Measurements from ENCODE around the gene NOL4L. TPM values are rescaled to one million over a fixed set of nuclear protein-coding genes. Genes with fewer than 3 reads are reported as not detected.

Gene NOL4L
- total RNA-seq, 1 experiment from 2014 or later, result 31.7 TPM

- Histone ChIP-seq H3K79me1 (ENCODE audit: insufficient read depth, low read depth, low read length, poor library complexity, severe bottlenecking) (no peaks in the 10 kb centered on the region), H3K27me3 (ENCODE audit: insufficient read depth, low read length) (no peaks in the 10 kb centered on the region), H2BK120ac (ENCODE audit: low read depth, low read length, poor library complexity, severe bottlenecking) (no peak overlapping the region), H3K23ac (ENCODE audit: insufficient read length, low read depth, low read length) (no peak overlapping the region), H3K9ac (ENCODE audit: extremely low read depth, insufficient read length, low read length) (no peak overlapping the region), H3K4me1 (ENCODE audit: insufficient read depth, low read length) (no peaks in the 10 kb centered on the region), H3K4ac (ENCODE audit: low read depth, low read length) (no peak overlapping the region), H4K20me1 (ENCODE audit: control insufficient read depth, insufficient read depth, insufficient read length) (no peaks in the 10 kb centered on the region), H2AFZ (ENCODE audit: low read length) (no peak overlapping the region), H4K5ac (ENCODE audit: insufficient read length, low read depth, low read length) (no peak overlapping the region), H3K79me2 (ENCODE audit: insufficient read depth, low read length) (no peaks in the 10 kb centered on the region), H3K14ac (ENCODE audit: insufficient read depth, low read length) (no peak overlapping the region), H3K56ac (ENCODE audit: insufficient read length, low read depth, low read length) (no peak overlapping the region), H3K4me2 (ENCODE audit: insufficient read depth, insufficient read length, low read length) (no peak overlapping the region), H2BK20ac (ENCODE audit: low read depth, low read length, poor library complexity, severe bottlenecking) (no peak overlapping the region), H3K27ac (ENCODE audit: insufficient read length, low read depth, low read length) (no peak overlapping the region), H4K8ac (replicated peaks; ENCODE audit: insufficient read length, low read depth, low read length) (no peak overlapping the region), H3K18ac (ENCODE audit: insufficient read length, low read depth, low read length) (no peak overlapping the region), H2BK5ac (ENCODE audit: insufficient read length, low read length) (no peak overlapping the region), H2BK12ac (ENCODE audit: insufficient read length, low read depth, low read length) (no peak overlapping the region), H2AK5ac (ENCODE audit: insufficient read length, low read length) (no peak overlapping the region), H3K9me3 (ENCODE audit: control insufficient read depth, low read depth, low read length) (no peaks in the 10 kb centered on the region), H3T11ph (ENCODE audit: low read length) (no peak overlapping the region), H2BK15ac (ENCODE audit: low read depth, low read length) (no peak overlapping the region), H3K23me2 (ENCODE audit: insufficient read length, low read depth, low read length, poor library complexity, severe bottlenecking) (no peaks in the 10 kb centered on the region), H4K91ac (ENCODE audit: insufficient read length, low read depth, low read length) (no peak overlapping the region)
- no peak for TF ChIP-seq CTCF (conservative IDR thresholded peaks at IDR 0.05)
- Mint-ChIP-seq H3K36me3 (ENCODE audit: insufficient read depth in 1 of 3, low read depth in 3 of 3) (no peaks in the 10 kb centered on the region), H3K9me3 (no peaks in the 10 kb centered on the region; a peak in 2 of 5 replicates), H3K27ac (no peak overlapping the region), H3K27me3 (ENCODE audit: low read depth) (peaks cover 21% of the 10 kb centered on the region), H3K4me3 (no peak overlapping the region), H3K4me1 (peaks cover 0 to 13% of the 10 kb centered on the region in 2 experiments; a peak in 2 of 4 replicates)
- WGBS (ENCODE audit: extremely low coverage, insufficient read length, low lambda C conversion rate), result no CpG with 5 or more reads among the region's 2 CpGs
- DNase-seq, result no peak
Observed at GRCh38 chr20:32596681-32597252, 11.6 kb upstream of the NOL4L start.
